Endometrial microvascular endothelial cells (primary cell): ENCODE measurements around the gene LRRC47. TPM values are rescaled to one million over a fixed set of nuclear protein-coding genes. Genes with fewer than 3 reads are reported as not detected.
"Not testable (repeated sequence)": the region's sequence is repeated elsewhere in the genome, so short reads cannot be mapped to it uniquely, and the experiment has no call there.

Experiments
- in situ Hi-C: cut with HindIII; loops from 2 replicates; pipeline ENCODE4 v1.10.0; 2017; ENCODE audit warnings: low sequenced_read_pairs, low pct_unique_long_range_greater_than_20kb; ENCODE audit errors: inconsistent ontology term
- total RNA-seq: library from RNA; depleted of rRNA; stranded (reverse); fragments of >200 nt; gene quantifications from one replicate; pipeline ENCODE4 v1.2.3, GENCODE V29; 2015; ENCODE audit errors: inconsistent ontology term

The LRRC47 gene
- total RNA-seq, 1 donor from 2014 or later = 37.0 TPM

GRCh38 chr1:3817138-3817740, 20.9 kb upstream of the LRRC47 start:
- in situ Hi-C loops = no loop called here

DNA sequence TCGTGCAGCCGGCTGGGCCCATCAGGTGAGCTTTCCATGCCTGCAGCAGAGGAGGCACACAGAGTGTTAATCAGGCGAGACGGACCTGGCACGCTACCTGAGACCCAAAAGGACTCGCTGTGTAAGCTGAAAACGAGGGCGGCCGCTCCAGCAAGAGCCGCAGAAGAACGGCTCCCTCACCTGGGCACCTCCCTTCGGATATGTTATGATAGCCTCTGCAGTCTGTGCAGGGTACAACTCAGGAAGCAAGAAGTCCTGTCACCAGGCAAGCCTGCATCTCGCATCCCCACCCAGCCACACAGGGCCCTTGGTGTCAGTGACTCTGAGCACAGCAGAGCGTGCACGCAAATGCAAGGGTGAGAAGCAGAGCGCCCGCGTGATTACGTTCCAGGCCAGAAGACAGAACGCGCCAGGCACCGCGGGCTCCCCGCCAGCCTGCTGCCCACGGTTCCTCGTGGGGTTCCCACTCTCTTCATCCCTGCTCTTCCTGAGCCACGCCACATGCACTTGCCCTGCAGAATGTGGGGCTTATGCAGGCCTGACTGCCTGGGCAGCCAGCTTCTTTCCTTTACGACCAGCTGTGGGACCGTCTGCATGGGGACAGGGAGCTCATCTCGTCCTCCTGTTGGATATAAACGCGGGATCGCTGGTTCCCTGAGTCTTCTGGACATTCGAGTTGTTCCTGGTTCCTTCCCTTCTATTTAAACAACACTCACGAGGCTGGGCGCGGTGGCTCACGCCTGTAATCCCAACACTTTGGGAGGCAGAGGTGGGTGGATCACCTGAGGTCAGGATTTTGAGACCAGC, 20.2 kb upstream of the LRRC47 start:
- in situ Hi-C loops = no loop called here

GRCh38 chr1:3814771-3815561, 18.7 kb upstream of the LRRC47 start:
- in situ Hi-C loops = no loop called here

GRCh38 chr1:3814065-3814464, 17.8 kb upstream of the LRRC47 start:
- in situ Hi-C loops = no loop called here

DNA sequence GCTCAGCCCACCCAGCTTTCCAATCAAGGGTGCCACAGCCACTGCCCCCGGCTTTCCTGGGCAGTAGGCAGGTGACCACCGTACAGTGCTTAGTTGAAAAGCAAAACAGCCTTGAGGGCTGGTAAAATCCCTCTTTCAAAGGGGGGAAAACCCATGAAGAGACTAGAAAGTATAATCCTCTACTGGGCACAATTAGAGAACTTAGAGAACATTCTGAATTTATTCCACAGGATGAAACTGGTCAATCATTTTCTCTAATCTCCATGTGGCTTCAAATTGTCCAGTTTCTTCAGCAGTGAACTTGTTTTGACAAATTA, 15.3 kb upstream of the LRRC47 start:
- in situ Hi-C loops = no loop called here

DNA sequence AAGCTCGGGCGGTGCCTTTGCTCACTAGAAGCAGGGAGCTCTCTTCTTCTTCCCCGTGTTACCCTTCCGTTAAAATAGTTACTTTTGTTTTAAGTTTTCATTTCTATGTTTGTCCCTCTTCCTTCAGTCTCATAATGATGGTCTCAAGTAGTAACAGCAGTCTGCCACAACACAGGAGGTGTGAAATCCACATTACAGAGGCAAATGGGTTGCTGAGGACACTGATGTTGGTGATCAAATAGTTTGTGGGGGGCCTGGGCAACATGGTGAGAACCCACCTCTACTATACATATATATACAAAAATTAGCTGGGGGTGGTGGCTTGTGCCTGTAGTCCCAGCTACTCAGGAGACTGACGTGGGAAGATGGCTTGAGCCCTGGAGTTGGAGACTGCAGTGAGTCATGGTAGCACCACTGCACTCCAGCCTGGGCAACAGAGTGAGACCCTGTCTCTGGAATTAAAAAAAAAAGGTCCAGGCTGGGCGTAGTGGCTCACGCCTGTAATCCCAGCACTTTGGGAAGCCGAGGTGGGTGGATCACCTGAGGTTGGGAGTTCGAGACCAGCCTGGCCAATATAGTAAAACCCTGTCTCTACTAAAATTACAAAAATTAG, 14.0 kb upstream of the LRRC47 start:
- in situ Hi-C loops = not testable (repeated sequence)

DNA sequence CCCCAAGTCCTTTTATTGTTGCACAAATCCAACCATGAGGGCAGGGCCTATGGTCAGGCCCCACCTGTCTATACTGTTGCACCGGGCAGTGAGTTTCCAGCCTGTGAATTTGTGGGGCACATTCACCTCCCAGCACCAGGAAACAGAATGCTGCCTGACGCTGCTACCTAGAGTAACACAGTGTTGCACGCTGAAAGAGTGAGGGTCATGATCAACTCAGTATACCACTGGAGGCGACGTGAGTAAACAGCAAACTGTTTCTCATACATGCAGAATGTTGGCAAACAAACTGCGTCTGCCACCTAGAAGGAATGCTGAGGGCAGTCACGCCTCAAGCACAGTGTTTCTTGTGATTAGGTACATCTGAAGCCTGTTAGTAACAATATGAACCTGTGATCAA, 13.4 kb upstream of the LRRC47 start:
- in situ Hi-C loops = no loop called here

DNA sequence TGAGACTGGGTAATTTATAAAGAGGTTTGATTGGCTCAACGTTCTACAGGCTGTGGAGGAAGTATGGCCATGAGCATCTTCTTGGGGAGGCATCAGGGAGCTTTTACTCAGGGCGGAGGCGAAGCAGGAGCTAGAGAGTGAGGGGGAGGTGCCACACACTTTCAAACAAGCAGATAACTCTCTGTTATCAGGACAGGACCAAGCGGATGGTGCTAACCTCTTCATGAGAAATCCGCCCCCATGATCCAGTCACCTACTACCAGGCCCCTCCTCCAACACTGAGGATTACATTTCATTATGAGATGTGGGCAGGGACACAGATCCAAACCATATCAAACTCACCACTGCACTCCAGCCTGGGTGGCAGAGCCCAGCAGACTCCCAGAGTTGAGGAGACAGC, 11.5 kb upstream of the LRRC47 start:
- in situ Hi-C loops = no loop called here

- in situ Hi-C loops = no loop called here
These were observed 8.7 kb upstream of the LRRC47 start for GRCh38 chr1:3805038-3805437.

DNA sequence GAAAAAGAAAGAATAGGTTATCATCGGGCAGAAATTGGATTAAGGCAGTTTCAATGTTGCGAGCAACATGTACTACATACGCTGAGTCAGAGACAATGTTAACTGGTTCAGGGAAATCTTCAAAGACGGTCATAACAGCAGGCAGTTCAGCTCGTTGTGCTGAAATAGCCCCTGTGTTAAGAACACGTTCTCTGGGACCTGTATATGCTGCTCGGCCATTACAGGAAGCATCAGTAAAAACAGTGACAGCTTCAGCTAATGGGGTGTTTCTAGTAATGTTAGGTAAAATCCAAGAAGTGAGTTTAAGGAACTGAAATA, 8.3 kb upstream of the LRRC47 start:
- in situ Hi-C loops = not testable (repeated sequence)

GRCh38 chr1:3803905-3804626, 7.8 kb upstream of the LRRC47 start:
- in situ Hi-C loops = no loop called here

DNA sequence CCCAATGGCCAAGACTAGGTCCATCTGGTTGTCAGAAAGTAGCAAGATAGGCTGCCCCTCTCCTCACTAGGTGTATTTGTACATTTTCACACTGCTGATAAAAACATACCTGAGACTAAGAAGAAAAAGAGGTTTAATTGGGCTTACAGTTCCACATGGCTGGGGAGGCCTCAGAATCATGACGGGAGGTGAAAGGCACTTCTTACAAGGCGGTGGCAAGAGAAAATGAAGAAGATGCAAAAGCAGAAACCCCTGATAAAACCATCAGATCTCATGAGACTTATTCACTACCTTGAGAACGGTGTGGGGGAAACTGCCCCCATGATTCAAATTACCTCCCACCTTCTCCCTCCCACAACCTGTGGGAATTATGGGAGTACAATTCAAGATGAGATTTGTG, 4.5 kb upstream of the LRRC47 start:
- in situ Hi-C loops = not testable (repeated sequence)

- in situ Hi-C loops = no loop called here
These were observed 3.8 kb upstream of the LRRC47 start for GRCh38 chr1:3799976-3800685.

- in situ Hi-C loops = no loop called here
These were observed 664 bp downstream of the LRRC47 start for GRCh38 chr1:3795453-3796214.

DNA sequence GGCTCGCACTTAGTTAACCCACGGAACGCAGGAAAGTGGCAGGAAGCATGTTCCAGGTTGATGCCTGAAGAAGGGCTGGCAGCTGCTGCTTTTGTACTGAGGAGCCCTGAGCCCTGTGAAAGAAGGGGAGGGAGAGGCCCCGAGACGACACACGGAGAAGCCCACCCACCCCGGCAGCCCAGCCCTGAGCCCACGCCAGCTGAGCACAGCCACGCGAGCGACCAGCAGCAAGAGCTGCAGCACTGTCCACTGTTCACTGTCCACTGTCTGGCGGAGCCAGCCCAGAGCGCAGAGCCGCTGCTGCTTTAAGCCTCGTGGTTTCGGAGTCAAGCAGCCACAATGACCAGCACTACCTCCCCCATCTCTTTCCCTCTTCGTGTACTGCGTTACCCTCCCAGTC, 5.3 kb downstream of the LRRC47 start:
- in situ Hi-C loops = no loop called here

DNA sequence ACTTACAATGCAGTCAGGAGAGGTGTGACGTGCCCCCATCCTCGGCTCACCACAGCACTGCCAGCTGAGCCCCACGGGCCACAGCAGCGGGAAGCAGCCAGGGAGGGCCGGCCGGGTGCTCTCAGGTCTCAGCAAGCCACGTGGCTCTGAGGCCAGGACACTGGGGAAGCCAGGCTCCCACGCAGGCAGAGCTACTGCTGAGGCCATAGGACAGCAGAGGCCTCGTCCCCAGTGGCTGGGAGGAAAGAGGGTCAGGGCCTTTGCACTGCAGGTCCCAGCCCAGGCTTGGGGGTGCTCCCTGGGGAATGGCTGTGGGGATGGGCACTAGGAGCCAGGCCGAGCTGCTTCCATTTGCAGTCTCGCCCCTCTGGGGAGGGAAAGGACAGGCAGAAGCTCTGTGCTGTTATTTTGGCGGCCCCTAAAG, 5.8 kb downstream of the LRRC47 start:
- in situ Hi-C loops = no loop called here

GRCh38 chr1:3789421-3790300, 6.6 kb downstream of the LRRC47 start:
- in situ Hi-C loops = no loop called here
